AG08395 (cell line): ENCODE measurements around the gene CCDC121.

Experiments used
- DNase-seq: peaks from one replicate; pipeline ENCODE4 v3.0.0; 2012; ENCODE audit warnings: mixed read lengths, low spot score

Gene CCDC121, protein sequence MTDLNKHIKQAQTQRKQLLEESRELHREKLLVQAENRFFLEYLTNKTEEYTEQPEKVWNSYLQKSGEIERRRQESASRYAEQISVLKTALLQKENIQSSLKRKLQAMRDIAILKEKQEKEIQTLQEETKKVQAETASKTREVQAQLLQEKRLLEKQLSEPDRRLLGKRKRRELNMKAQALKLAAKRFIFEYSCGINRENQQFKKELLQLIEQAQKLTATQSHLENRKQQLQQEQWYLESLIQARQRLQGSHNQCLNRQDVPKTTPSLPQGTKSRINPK

GRCh38 chr2:27628767-27629709 lies at the start of gene CCDC121, which contains the start of gene GPN1:
Gene CCDC121, minus strand, starts transcription at chr2:27629012. Its CDS starts 1,213 bp downstream, at chr2:27627799.
Gene GPN1, plus strand, starts transcription at chr2:27629050. Its CDS starts 9 bp downstream, at chr2:27629059.
- peak; percentile 93 for DNase-seq

DNA sequence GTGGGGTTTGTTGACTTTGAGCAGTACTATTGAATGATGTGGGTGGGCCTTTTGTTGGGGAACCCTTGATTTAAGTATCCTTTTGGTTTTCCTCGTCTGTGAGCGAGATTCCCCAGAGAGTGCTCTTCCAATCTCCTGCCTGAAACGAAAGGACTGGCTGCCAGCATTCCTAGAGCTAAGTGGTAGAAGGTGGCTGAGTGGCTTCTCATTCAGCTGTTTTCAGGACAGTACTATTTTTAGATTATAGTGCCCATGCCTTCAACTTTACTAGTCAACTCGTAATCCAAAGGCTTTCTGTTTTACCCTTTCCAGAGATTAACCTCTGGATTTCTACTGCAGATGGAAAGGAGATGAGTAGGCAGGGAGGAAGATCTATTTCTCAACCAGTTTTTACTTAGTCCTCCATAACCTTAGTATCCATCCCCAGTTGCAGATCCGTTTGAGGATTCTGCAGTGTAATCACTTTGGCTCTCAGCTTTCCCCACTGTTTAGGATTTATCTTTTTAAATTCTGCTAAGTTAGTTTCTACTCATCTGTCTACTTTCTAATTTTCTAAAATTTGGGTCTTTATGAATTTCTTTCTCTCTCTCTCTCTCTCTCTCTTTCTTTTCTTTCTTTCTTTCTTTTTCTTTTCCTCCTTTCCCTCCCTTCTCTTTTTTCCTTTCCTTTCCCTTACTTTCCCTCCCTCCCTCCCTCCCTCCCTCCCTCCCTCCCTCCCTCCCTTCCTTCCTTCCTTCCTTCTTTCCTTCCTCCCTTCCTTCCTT lies 44.1 kb upstream of the CCDC121 start:
- DNase-seq: no peak

- no peak for DNase-seq
Observed at GRCh38 chr2:27671235-27671634, 42.4 kb upstream of the CCDC121 start.

DNA sequence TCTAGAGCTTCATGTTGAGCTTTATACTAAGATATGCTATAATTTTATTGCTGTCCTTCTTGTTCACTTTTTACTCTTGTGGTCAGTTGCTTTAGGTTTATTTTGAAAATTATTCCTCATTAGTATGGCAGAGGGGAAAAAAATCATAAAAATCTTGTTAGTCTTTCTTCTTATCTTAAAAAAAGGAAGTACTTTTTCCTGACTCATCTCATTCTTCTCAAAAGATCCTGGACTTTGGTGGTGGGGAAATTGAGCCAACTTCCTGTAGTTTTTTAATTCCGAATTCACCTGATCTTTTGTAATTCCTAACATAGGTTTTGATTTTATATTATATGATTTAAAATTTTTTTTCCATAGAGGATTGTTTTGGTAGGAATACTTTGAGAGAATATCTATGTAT lies 38.6 kb upstream of the CCDC121 start:
- DNase-seq: no peak

DNA sequence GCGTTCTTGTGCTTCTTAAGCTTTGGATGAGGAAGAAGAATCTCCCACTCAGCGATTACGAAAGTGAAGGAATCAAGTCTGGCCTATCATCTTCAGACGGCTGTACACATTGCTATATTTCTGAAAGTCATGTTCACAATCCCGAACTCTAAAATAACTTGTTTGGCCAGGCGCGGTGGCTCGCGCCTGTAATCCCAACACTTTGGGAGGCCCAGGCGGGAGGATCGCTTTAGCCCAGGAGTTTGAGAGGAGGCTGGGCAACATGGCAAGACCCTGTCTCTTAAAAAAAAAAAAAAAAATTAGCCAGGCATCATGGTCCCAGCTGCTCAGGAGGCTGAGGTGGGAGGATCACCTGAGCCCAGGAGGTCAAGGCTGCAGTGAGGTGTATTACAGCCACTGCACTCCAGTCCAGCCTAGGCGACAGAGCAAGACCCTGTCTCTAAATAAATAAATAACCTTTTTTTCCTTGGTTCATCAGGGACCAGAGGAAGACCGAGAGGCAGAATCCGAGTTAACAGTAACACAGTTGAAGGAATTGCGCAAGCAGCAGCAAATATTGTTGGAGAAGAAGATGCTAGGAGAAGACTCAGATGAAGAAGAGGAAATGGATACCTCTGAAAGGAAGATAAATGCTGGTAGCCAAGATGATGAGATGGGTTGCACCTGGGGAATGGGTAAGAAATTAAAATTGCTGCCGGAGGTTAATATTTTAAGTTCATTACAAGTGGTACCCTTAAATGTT lies 36.0 kb upstream of the CCDC121 start:
- no peak for DNase-seq

- DNase-seq: no peak
Observed at GRCh38 chr2:27664154-27664574, 35.4 kb upstream of the CCDC121 start.

DNA sequence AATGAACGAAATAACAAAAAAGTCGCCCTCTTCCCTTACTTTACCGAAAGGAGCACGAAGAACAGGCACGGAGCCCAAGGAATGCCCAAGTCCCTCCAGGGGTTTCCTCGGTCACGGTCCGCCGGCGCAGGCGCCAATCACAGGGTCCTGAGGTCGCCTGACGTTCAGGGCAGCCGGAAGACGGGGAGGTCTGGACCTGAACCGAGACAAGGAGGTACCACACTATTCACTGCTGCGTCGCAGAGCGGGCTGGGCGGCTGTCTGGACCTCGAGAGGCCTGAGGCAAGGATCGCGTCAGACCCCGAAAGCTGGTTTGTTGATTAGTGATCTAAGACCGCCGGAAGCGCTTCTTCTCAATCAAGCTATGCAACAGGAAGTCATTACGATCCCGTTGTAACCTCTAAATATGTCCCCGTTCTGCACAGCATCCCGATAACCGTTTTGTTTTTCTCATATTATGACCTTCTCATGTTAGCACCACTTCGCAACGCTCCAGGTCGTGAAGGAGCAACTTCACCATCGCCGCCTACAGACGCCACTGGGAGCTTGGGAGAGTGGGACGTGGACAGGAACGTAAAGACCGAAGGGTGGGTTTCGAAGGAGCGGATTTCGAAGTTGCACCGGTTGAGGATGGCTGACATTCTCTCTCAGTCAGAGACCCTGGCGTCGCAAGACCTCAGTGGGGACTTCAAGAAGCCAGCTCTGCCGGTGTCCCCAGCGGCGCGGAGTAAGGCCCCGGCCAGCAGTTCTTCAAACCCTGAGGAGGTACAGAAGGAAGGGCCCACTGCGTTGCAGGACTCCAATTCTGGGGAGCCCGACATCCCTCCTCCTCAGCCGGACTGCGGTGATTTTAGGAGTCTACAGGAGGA lies 34.7 kb upstream of the CCDC121 start, which contains the start of the genes SLC4A1AP and SUPT7L:
Gene SLC4A1AP, plus strand, starts transcription at position 605 of the 869 bp plus-strand sequence. Its CDS starts 26 bp downstream, at position 631.
Gene SUPT7L, minus strand, starts transcription at position 330 of the 869 bp plus-strand sequence. CDS start 1,422 bp downstream, outside the sequence.
- peak; percentile 79 for DNase-seq

DNA sequence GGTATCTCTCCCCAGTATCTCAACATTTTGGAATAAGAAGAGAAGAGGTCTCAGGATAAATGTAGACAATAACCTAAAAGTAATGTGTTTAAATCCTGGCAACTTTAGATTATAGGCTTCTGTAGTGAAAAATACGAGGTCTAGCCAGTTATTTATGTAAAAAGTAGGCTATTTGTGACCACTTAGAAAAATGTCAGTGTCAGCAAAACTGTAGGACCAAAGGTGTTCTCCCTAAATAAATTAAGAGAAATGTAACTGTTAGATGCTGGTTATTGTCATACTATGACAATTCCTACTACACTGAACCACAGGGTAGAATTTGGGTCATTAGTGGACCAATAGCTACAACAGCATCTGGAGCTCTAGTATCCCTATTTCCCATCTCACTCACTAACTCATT lies 32.6 kb upstream of the CCDC121 start:
- DNase-seq: no peak

DNA sequence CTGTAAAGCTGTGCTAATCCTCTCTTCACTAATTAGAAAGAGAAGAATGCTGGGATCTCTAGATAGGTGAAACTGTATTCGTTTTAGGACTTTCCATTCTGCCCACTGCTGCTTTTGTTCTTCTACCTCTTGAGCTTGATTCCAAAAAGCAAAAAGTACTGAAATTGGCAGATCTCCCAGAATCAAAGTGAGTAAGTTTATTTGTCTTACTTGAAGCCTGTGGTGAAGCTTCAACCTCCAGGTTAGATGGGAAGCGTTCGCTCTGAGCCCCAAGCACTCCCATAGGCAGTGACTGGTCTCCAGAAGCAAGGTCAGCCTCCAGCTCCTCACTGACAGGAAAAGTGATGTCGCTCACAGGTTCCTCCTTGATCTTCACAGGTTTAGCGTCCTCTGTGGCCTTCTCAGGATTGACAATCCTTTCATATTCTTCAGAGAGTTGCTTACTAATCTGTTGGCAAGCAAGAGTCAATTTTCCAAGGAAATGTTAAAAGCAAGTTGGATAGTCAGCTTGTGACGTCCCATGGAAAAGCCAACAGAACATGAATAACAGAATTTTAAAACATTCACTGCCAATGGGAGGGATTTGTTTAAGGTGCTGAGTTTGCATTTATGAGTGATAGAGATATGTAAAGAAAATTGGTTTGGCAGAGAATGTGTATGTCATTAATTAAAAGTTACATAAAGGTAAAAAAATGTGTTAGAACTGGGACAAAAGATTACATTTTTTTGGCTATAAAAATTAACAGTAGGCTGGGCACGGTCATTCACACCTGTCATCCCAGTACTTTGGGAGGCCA lies 26.5 kb upstream of the CCDC121 start:
- DNase-seq: no peak

- DNase-seq: no peak
Observed at GRCh38 chr2:27653397-27653796, 24.6 kb upstream of the CCDC121 start.

DNA sequence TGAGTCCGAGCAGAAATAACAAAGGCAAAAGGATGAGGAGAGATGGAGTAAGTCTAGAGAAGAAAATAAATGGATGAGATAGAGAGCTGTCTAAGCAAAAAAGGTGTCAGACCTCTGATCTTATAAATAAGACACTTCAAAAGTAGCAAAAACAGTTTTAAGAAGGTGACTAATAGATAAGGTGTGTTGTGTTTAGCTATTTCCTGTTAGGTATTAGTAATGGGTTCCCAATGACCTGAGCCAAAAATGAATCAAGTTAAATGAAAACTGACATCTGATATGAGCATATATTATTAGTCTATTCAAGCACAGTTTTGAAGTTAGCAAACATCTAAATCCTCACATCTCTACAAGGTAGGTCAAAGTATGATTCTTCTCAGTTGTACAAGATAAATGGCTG lies 24.0 kb upstream of the CCDC121 start:
- DNase-seq: no peak

DNA sequence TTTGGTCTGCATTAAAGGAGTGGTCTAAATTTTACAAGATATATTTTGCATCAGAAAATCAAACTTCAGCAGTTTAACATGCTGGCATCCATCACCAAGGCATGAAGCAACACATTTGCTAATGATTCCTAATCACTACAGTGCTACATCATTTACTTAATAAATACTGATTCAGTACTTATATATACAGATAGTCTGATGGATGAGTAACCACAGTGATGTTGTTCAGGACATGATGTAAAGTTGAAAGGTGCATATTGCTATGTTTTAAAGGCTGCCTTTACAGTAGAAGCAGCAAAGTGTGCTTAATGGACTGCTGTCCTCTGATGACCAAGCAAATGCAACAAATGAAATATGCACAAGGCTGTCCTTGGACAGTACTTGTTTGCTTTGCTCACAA lies 23.5 kb upstream of the CCDC121 start:
- no peak for DNase-seq

DNA sequence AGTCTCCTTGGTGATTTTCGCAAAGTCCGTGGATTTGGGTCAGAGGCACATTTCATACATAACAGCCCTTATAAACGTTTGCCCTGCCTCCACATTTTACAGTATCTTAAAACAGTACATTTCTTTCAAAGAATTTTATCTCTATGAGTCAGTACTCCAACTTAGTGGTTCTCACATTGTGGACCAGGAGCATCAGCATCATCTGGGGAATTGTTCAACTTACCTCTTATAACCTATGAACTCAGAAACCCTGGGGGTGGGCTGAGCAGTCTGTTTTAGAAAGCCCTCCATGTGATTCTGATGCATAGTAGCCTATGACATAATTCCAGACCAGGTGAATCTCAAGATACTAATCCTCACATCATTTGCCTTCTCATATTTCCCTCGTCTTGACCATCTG lies 22.2 kb upstream of the CCDC121 start:
- DNase-seq: no peak

GRCh38 chr2:27647737-27648136 lies 18.9 kb upstream of the CCDC121 start:
- no peak for DNase-seq

GRCh38 chr2:27647289-27647688 lies 18.5 kb upstream of the CCDC121 start:
- peak; percentile 22 for DNase-seq

GRCh38 chr2:27645197-27645596 lies 16.4 kb upstream of the CCDC121 start:
- no peak for DNase-seq

- no peak for DNase-seq
Observed at GRCh38 chr2:27640722-27641245, 12.0 kb upstream of the CCDC121 start.

- DNase-seq: peak; percentile 62
Observed at GRCh38 chr2:27638709-27639108, 9.9 kb upstream of the CCDC121 start.

- peak; percentile 27 for DNase-seq
Observed at GRCh38 chr2:27638037-27638637, 9.3 kb upstream of the CCDC121 start.
